ENCODE data around the gene CENPF.
"Not testable (repeated sequence)": the region's sequence is repeated elsewhere in the genome, so short reads cannot be mapped to it uniquely, and the experiment has no call there.

The CENPF gene, protein sequence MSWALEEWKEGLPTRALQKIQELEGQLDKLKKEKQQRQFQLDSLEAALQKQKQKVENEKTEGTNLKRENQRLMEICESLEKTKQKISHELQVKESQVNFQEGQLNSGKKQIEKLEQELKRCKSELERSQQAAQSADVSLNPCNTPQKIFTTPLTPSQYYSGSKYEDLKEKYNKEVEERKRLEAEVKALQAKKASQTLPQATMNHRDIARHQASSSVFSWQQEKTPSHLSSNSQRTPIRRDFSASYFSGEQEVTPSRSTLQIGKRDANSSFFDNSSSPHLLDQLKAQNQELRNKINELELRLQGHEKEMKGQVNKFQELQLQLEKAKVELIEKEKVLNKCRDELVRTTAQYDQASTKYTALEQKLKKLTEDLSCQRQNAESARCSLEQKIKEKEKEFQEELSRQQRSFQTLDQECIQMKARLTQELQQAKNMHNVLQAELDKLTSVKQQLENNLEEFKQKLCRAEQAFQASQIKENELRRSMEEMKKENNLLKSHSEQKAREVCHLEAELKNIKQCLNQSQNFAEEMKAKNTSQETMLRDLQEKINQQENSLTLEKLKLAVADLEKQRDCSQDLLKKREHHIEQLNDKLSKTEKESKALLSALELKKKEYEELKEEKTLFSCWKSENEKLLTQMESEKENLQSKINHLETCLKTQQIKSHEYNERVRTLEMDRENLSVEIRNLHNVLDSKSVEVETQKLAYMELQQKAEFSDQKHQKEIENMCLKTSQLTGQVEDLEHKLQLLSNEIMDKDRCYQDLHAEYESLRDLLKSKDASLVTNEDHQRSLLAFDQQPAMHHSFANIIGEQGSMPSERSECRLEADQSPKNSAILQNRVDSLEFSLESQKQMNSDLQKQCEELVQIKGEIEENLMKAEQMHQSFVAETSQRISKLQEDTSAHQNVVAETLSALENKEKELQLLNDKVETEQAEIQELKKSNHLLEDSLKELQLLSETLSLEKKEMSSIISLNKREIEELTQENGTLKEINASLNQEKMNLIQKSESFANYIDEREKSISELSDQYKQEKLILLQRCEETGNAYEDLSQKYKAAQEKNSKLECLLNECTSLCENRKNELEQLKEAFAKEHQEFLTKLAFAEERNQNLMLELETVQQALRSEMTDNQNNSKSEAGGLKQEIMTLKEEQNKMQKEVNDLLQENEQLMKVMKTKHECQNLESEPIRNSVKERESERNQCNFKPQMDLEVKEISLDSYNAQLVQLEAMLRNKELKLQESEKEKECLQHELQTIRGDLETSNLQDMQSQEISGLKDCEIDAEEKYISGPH (N-terminal part only)

DNA sequence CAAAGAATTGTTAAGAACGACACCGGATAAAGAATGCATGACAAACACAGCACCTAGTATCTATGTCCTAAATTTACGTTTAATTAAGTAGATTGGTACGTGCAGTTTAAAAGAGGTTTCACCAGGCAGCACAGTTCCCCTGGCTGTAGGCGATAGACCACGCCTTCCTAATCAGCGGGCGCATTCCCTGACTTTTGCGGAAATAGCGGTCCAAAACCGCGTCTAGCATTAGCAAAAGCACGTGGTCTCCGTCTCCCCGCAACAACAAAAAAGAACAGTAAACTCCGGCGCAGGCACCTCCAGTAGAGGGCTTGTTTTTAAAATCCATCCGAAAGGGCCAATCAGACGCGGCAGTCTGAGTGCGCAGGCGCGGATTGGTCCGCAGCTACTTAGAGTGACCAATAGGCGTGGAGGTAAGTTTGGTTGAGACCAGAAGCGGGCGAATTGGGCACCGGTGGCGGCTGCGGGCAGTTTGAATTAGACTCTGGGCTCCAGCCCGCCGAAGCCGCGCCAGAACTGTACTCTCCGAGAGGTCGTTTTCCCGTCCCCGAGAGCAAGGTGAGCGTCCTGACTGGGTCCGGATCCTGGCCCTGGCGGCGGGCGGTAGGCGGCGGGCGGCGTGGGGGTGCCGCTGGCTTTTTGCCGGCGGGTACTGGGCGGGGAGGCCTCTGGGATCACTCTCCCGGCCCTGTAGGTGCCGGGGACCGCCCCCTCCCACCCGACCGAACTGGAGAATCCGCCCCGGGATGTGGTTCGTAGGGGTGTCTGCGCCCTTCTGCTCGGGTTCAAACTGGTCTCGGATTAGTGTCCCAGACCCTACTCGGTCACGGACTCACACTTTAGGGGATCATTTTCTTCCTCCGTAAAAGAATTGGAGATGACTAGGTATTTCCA is at the start of gene CENPF:
Gene CENPF, plus strand, starts transcription at position 432 of the 894 bp plus-strand sequence. CDS start 10,560 bp downstream, outside the sequence.
- DNase-seq, result peak; percentile 89

DNA sequence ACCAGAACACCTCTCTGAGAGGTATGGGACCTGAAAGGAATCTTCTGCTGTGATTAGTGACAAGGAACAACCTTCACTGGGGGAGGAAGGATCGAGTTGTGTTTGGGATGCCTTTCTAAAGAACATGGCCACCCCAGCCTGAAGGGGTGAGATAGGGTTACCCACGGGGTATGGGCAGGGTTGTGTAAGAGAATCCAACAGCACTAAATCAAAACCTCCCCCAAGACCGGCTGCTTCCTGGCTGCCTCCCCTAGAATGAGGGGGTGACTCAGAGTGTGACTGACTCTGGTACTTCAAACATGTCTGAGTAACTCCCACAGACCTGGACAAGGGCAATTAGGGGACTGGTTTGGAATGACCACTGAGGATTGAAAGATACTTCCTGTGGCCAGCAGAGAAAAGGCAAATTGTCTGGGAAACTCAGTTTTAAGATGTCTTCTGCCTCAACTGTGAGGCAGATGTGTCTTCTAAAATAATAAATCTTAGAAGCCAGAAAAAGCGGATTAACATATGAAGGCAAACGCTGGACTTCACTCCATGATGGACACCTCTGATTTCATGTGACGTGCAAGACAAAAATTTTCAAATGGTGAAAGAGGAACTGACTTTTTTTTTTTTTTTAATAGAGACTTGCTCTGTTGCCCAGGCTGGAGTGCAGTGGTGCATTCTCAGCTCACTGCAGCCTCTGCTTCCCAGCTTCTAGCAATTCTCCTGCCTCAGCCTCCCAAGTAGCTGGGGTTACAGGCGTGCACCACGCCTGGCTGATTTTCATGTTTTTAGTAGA is 44.9 kb upstream of the CENPF start:
- DNase-seq, result peak; percentile 78

DNA sequence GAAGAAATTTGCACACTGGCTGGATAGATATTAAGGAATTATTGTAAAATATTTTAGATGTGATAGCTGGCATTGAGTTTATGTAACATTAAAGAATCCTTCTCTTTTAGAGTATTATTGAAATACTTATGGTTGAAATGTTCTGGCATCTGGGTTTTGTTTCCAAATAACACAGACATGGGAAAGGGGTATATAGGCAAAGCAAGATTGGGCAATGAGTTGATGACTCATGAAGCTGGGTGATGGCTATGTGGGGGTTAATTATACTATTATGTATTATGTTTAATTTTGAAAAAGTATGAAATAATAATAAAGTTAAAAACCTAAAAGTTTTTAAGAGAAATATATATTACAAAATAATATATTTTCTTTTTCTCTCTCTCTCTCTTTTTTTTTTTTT is 39.1 kb upstream of the CENPF start:
- no peak for DNase-seq

DNA sequence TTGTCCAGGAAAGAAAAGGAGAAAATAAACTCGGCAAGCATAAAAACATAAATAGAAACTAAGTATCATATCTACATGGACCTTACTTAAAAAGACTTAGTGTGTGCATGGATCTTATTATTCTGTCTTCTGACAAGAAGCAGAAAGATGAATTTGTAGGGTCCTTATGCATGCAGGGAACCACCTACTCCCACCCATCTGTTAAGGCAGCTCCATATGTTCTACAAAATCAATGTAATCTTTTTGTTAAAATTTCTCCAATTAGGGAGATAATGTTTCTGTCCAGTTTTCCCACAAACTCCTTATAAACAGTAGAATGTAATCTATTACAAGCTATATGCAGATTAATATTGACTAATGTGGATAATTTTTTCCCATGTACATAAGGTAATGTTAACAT is 37.7 kb upstream of the CENPF start:
- no peak for DNase-seq

DNA sequence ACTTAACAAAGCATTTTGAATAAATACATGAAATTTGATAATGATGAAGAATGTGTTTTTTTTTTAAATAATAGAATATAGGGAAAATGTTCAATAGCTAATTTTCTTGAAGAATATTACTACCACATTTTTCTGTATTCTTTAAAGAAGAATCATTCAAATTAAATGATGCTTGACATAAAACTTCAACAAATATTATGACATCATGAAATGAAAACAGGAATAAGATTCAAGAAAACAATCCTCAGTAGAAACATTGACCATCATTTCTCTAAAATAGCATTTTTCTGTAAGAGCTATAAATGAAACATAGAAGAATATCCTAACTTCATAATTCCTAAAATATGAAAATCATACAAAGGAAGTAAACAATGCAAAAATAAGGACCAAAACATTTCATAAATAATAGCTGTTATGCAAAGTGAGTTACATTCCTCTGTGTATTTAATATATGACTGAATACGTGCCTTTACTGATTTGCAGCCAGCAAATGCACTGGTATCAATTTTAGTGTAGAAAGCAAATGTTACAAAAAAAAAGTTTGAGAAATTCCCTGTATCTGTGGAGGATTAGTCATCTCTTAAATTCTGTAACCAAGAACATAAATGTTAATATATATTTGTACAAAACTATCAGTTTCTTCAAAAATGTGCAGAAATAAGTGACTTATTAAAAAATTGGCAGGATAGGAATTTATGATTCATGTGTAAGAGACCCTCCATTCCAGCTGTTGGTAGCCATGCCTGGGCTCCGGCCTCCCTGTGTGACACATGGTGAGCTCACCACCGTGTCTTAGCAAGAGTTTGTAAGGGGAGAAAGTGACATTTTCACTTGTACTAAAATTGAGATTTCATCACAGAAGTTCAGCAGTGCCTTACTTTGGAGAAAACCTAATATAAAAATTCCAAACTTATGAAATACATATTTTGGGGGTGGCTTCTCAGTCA is 36.6 kb upstream of the CENPF start:
- DNase-seq, result no peak

DNA sequence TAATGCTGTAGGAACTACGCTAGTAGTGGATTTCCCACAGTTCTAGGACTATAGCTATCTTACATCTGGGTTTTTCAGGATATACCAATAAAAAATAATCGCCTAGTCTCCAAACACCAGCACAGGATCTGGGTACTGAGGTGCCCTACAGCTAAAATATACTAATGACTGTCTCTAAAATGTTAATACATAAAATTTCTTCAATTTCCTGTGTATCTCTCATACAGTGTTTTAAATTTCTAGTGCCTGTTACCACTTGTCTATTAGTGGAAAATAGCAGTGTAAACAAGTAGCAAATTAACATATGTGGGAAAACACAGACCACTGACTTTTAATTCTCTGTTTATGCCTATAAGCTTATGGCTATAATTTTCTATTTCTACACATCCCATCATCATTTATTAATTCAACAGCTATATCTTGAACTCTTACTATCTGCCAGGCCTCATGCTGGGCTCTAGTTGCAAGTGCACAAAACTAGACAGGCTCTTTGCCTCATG is 35.5 kb upstream of the CENPF start:
- DNase-seq, result no peak

DNA sequence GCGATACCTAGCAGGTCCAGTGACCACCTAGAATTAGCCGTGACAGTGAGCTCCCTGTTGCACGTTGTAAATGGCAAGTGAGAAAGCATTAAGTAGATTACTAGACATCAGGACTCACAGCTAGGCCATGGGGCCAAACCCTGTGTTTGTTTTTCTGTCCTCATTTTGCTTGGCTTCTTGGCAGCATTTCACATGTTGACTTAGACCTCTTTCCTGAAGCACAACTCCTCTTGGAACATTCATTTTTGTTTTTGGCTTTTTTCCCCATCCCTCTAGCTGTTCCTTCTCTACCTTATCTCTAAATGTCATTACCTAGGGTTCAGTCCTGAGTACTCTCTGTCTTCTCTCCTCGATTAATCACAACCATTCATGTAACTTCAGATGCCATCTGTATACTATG is 34.7 kb upstream of the CENPF start:
- no peak for DNase-seq

DNA sequence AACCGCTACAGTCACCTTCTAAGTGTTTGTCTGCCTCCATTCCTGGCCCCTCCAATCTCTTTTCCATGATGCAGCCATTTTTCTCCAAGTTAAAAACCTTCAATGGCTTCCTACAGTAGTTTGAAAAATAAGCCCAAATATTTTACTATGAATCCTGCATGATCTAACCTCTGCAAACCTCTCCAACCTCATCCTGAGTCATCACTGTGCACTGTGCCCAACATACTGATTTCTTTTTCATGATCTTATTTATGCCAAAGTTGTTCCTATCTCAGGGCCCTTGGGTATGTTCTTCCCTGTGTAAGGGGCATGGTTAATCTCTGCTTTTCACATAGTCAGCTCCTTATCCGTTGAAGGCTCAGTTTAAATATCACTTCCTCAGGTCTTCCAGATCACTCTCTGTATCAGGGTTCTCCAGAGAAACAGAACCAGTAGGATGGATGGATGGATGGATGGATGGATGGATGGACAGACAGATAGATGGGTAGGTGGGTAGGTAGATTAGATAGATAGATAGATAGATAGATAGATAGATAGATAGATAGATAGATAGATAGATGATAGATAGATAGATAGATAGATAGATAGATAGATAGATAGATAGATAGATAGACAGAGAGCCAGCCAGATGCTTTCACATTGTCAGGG is 33.5 kb upstream of the CENPF start:
- DNase-seq, result peak; percentile 44

DNA sequence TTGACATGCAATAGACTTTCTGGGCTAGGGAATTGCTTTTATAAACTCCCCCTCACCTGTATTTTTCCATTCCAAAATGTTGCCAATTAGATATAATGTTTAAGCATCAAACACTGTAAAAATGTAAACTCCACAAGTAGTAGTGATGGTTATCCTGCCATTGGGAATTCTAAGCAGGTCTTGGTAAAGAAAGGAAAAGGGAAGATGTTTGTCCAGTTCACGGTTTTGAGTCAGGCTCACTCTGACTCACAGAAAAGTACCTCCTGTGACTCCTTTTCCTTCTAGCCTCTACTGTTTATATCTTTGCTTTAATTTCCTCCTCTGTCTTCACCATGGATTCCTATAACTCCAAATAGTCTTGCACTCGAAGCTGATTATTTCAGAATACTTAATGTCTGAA is 32.6 kb upstream of the CENPF start:
- peak; percentile 57 for DNase-seq

DNA sequence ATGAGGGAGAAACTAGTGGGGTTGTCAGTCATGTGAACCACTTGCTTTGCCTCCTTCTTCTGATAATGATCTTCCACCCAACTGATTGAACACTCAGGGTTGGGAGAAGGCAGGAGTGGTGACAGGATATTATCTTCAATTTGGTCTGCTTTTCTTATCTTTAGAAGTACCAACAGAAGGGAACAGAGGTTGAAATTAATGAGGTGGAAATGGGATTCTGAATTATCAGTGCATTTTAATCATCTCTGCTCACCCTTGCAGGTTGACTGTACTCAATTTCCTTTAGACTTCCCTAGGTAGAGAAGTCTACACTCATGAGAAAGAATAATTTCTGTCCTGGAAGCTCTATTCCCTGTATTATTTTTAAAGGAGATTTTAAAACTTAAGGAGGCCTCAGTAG is 31.7 kb upstream of the CENPF start:
- DNase-seq, result no peak

DNA sequence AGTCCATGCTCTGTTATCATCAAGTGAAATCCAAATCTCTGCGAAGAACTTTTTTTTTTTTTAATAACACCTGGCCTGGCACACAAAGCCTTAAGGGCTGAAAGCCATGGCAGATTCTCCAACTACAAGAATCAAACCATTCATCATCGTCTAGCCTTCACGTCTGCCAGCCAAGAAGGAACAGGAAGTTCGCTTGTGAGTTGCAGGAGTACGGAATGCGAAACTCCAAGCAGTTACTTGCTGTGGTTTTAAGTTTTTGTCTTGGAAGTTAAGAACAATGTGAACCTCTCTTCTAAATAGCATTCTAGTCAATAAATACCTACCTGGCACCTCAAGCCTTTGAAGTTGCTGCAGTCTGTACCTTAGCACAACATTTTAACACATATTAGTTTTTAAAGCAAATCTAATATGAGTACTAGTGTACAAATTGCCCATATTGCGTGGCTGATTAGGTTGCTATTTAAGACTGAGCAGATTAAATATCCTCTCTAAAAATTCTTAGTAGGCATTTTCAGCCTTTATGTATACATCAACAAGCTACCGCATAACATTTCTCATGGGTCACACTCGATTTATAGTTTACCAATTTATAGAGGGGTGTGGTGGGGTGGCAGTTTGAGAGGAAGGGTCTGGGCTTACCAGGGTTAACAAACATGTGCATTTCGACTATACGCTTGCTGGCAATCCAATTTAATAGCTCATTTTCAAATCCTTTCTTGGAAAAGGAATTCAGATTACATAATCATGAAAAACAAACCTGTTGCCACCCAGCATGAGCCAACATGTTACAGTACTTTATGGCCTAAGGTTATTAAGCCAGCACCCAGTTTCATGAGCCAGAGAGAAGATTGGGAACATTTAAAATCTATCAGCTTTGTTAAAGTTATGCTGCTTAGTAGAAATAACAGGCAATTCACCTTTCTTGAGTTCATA is 29.3 kb upstream of the CENPF start:
- peak; percentile 67 for DNase-seq

DNA sequence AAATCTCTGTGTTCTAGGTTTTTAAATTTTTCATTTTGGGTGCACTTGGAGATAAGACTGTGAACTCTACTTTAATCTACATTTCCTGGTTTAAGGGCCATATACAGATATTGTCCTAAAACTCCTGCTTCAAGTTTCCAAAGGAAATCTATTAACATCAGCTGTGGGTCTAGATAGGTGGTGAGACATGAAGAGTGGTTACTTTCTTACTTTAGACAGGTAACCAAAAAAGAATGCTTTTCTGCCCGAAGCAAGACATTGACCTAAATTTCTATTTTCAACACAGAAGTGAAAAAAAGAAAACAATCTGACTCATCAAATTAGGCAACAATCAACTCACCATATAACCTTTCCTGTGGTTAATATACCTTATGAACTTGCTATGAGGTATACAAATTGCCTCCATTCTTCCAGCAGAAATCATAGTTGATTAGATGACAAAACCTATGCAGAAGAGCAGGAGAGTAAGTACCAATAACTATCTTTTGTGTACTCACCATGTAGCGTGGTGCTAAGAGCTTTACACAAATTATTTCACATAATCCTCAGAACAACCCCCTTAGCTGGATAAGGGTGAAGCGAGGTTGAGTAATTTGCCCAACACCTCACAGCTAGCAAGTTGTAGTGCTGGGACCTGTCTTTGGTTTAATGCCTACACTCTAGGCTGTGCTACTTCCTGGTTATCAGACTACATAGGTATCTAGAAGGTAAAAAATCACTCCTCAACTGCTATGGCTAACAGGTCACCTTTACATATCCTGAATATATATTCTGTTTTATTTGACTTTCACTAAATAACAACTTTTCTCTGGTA is 28.2 kb upstream of the CENPF start:
- DNase-seq, result no peak

DNA sequence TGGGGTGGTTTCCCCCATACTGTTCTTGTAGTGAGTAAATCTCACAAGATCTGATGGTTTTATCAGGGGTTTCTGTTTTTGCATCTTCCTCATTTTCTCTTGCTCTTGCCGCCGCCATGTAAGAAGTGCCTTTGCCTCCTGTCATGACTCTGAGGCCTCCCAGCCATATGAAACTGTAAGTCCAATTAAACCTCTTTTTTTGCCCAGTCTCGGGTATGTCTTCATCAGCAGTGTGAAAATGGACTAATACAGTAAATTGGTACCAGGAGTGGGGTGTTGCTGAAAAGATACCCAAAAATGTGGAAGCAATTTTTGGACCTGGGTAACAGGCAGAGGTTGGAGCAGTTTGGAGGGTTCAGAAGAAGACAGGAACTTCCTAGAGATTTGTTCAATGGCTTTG is 26.9 kb upstream of the CENPF start:
- not testable (repeated sequence) for DNase-seq

DNA sequence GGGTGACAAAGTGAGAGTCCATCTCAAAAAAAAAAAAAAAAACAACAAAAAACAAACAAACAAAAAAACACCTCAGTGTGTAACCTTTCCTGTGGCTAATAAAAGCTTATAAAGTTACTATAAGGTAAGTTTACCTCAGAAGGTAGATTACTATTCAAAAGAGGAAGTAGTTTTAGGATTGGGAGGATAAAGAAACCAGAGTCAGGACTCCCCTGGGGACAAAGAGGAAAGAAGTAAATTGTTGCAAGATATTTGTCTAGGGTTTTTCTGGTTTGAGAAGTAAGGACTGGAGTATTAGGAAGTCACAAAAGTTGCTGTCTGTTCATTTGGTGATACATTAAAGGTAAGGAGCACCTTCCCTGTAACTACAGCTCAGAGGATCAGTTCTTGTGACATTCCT is 23.8 kb upstream of the CENPF start:
- DNase-seq, result no peak

DNA sequence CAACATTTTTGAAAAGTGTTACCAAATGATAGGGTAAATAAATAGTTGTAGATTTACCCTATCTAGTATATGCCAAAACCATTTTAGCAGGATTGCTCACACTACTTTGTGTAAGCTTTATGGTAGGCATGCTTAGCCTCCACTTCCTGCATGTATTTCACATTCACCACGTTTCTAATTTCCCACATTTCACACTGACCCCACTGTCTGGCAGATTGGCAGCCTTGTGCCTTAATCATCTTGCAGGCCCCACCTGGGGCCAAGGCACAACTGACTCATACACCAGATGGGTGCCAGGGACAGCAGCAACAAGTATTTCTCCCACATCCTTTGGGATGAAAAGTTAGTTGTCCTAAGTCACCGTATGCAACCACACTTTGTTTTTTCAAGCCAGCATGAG is 21.2 kb upstream of the CENPF start:
- DNase-seq, result peak; percentile 69

DNA sequence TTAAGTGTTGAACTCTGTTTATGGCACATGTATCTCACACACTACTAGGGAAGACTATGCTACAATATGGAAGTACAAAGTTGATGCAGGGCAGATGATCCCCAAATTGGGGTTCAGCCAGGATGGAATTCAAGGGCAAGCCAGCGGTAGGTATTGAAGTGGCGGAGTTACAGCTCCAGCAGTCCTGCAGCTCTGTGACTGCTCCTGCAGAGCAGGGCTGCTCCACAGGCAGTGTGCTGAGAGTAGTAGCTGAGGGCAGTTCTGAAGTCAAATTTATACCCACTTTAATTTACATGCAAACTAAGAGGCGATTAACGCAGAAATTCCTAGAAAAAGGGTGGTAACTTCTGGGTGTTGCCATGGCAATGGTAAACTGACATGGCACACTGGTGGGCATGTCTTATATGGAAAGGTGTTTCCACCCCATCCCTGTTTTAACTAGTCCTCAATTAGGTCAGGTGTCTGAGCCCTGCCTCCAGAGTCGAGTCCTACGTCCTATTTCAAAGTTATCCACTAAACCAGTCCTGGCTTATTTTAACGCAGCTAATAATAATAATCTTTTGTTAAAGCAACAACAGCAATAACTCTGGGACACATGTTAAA is 20.6 kb upstream of the CENPF start:
- DNase-seq, result no peak

DNA sequence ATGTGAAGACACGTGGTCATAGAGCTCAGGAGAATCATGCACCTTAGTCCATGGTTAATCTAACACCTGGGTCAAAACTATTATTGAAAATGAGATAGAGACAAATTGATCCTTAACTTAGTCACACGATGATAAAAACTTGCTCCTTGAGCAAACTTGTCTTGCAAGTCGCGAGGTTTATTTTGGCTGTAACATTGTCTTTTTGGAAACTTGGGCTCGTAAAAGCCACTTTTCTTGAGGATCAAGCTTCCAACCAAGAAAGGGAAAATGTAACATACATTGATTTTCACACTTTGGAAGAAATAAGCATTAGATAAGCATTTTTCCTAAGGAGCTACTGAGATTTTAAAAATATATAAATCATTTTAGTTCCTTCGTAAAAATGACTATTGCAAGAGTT is 19.9 kb upstream of the CENPF start:
- DNase-seq, result no peak

All from NCI-H226 (cell line).